Caco-2 (cell line): ENCODE results near the gene KIAA1614. TPM values are rescaled to one million over a fixed set of nuclear protein-coding genes. Genes with fewer than 3 reads are reported as not detected.

ENCODE experiments used
- BruUV-seq: library from RNA; stranded (reverse); fragments of 400-500 nt; replicated peaks from 2 replicates; lab custom pipeline; 2021; lab: Mats Ljungman, UMichigan
- CTCF ChIA-PET: fragments of 300-600 bp; sonication (Branson Sonifier 250); formaldehyde crosslinking; loops from one replicate; lab custom pipeline; 2022; ENCODE audit warnings: antibody characterized with exemption; lab: Charles Lee
- POLR2A ChIA-PET: fragments of 300-600 bp; sonication (Branson Sonifier 250); formaldehyde crosslinking; loops from one replicate; lab custom pipeline; 2022; ENCODE audit warnings: antibody characterized with exemption; lab: Charles Lee
- DNase-seq, 2 experiments: peaks; one replicate each; pipeline versions ENCODE4 v3.0.0 to v3.0.0-alpha.2; 2020 to 2022
- H3K27me3 ChIP-seq: replicated peaks from 2 replicates; pipeline ENCODE4 v1.6.0; 2011; ENCODE audit warnings: low read length; ENCODE audit not compliant: control insufficient read depth, insufficient read depth
- H3K36me3 ChIP-seq: 2 replicates; pipeline ENCODE4 v1.5.1; 2011; ENCODE audit warnings: low read length; ENCODE audit not compliant: control insufficient read depth, insufficient read depth
- H3K4me1 ChIP-seq: fragments of 250-450 bp; sonication (Bioruptor Pico); 2 replicates; pipeline ENCODE4 v1.5.1; 2020; ENCODE audit warnings: mild to moderate bottlenecking
- H3K4me3 ChIP-seq: 2 replicates; pipeline ENCODE4 v1.5.1; 2011; ENCODE audit warnings: low read depth, mild to moderate bottlenecking, control low read depth, low read length
- H3K9me3 ChIP-seq: fragments of 250-450 bp; sonication (Bioruptor Pico); 2 replicates; pipeline ENCODE4 v1.5.1; 2020; ENCODE audit warnings: mild to moderate bottlenecking, moderate library complexity
- H3K27ac Mint-ChIP-seq: one replicate; pipeline ENCODE4 v1.8.0; 2022; ENCODE audit warnings: mixed read lengths; ENCODE audit not compliant: unreplicated experiment
- H3K27me3 Mint-ChIP-seq: one replicate; pipeline ENCODE4 v1.8.0; 2022; ENCODE audit warnings: mixed read lengths; ENCODE audit not compliant: insufficient read depth, unreplicated experiment
- H3K36me3 Mint-ChIP-seq: one replicate; pipeline ENCODE4 v1.8.0; 2022; ENCODE audit warnings: mild to moderate bottlenecking, mixed read lengths; ENCODE audit not compliant: insufficient read depth, unreplicated experiment
- H3K4me1 Mint-ChIP-seq: one replicate; pipeline ENCODE4 v1.8.0; 2022; ENCODE audit warnings: low read depth, mixed read lengths; ENCODE audit not compliant: unreplicated experiment
- H3K4me3 Mint-ChIP-seq: one replicate; pipeline ENCODE4 v1.8.0; 2022; ENCODE audit warnings: mild to moderate bottlenecking, moderate library complexity, mixed read lengths; ENCODE audit not compliant: unreplicated experiment
- H3K9me3 Mint-ChIP-seq: one replicate; pipeline ENCODE4 v1.8.0; 2022; ENCODE audit warnings: mixed read lengths; ENCODE audit not compliant: unreplicated experiment
- CTCF ChIP-seq, 2 experiments: fragments of 200-600 bp in 1 of 2; IDR thresholded peaks; 1 replicate in 1 of 2; 2 replicates in 1 of 2; pipeline versions ENCODE4 v1.5.1 to v1.8.0; 2011 to 2022; ENCODE audit warnings: antibody characterized with exemption in 1 of 2, control low read depth in 1 of 2, inconsistent platforms in 1 of 2, low read depth in 1 of 2, low read length in 1 of 2, mild to moderate bottlenecking in 1 of 2, moderate library complexity in 1 of 2; ENCODE audit not compliant: insufficient read depth in 1 of 2, severe bottlenecking in 1 of 2, unreplicated experiment in 1 of 2
- intact Hi-C: fragments of 100-400 bp; cut with micrococcal nuclease; formaldehyde crosslinking; loops from one replicate; pipeline ENCODE4 v1.10.0; 2022; ENCODE audit not compliant: unreplicated experiment
- total RNA-seq: library from RNA; stranded (reverse); gene quantifications from 2 replicates; pipeline ENCODE4 v1.2.3, GENCODE V29; 2022

Gene KIAA1614
- total RNA-seq, 1 experiment from 2014 or later = 0.29 TPM

- no peaks in the 10 kb centered on the region for H3K9me3 Mint-ChIP-seq
- H3K27me3 Mint-ChIP-seq = no peaks in the 10 kb centered on the region
- POLR2A ChIA-PET = no interaction called here
- BruUV-seq = no TSS peak
- TF ChIP-seq CTCF (IDR thresholded peaks at IDR 0.05; ENCODE audit: insufficient read depth in 1 of 2, low read depth in 1 of 2, low read length in 1 of 2, severe bottlenecking in 1 of 2, unreplicated experiment in 1 of 2) = no peak
- DNase-seq = no peak
- Histone ChIP-seq H3K4me3 (no peak overlapping the region), H3K36me3 (no peaks in the 10 kb centered on the region), H3K27me3 (no peaks in the 10 kb centered on the region), H3K9me3 (no peaks in the 10 kb centered on the region), H3K4me1 (no peaks in the 10 kb centered on the region)
- peaks cover 6% of the 10 kb centered on the region for H3K36me3 Mint-ChIP-seq
- intact Hi-C loops = no loop called here
- H3K27ac Mint-ChIP-seq = no peak overlapping the region
- H3K4me3 Mint-ChIP-seq = no peak overlapping the region
- CTCF ChIA-PET = no interaction called here
- H3K4me1 Mint-ChIP-seq = no peaks in the 10 kb centered on the region
Measured at GRCh38 chr1:180901076-180901990, 11.4 kb upstream of the KIAA1614 start.

- BruUV-seq = no TSS peak
- H3K27ac Mint-ChIP-seq = no peak overlapping the region
- H3K27me3 Mint-ChIP-seq = no peaks in the 10 kb centered on the region
- ChIA-PET POLR2A (no interaction called here), CTCF (no interaction called here)
- TF ChIP-seq CTCF (IDR thresholded peaks at IDR 0.05; ENCODE audit: insufficient read depth in 1 of 2, low read depth in 1 of 2, low read length in 1 of 2, severe bottlenecking in 1 of 2, unreplicated experiment in 1 of 2) = no peak
- H3K36me3 Mint-ChIP-seq = peaks cover 6% of the 10 kb centered on the region
- intact Hi-C loops = no loop called here
- Histone ChIP-seq H3K27me3 (no peaks in the 10 kb centered on the region), H3K4me3 (no peak overlapping the region), H3K4me1 (no peaks in the 10 kb centered on the region), H3K36me3 (no peaks in the 10 kb centered on the region), H3K9me3 (no peaks in the 10 kb centered on the region)
- H3K4me1 Mint-ChIP-seq = no peaks in the 10 kb centered on the region
- H3K4me3 Mint-ChIP-seq = no peak overlapping the region
- H3K9me3 Mint-ChIP-seq = no peaks in the 10 kb centered on the region
- DNase-seq = no peak
Measured at GRCh38 chr1:180902541-180902940, 10.2 kb upstream of the KIAA1614 start.

GRCh38 chr1:180905927-180906326 lies 6.8 kb upstream of the KIAA1614 start:
- BruUV-seq = no TSS peak
- Histone ChIP-seq H3K4me3 (no peak overlapping the region), H3K9me3 (no peaks in the 10 kb centered on the region), H3K36me3 (no peaks in the 10 kb centered on the region), H3K4me1 (peaks cover 4% of the 10 kb centered on the region; the same call in 1 of the 2 replicates), H3K27me3 (no peaks in the 10 kb centered on the region)
- Mint-ChIP-seq H3K4me3 (no peak overlapping the region), H3K27me3 (no peaks in the 10 kb centered on the region), H3K36me3 (peaks cover 6% of the 10 kb centered on the region), H3K4me1 (peaks cover 7% of the 10 kb centered on the region), H3K27ac (no peak overlapping the region), H3K9me3 (no peaks in the 10 kb centered on the region)
- DNase-seq = no peak
- no peak for TF ChIP-seq CTCF (IDR thresholded peaks at IDR 0.05; ENCODE audit: insufficient read depth in 1 of 2, low read depth in 1 of 2, low read length in 1 of 2, severe bottlenecking in 1 of 2, unreplicated experiment in 1 of 2)
- POLR2A ChIA-PET = no interaction called here
- CTCF ChIA-PET = interaction anchor here (0.7 kb wide), 1 partner anchor 117 kb away, joined by 4 read pairs; the partner anchor contains the start of gene STX6
- intact Hi-C loops = no loop called here
